ENCODE data around the gene PSME1. TPM values are rescaled to one million over a fixed set of nuclear protein-coding genes. Genes with fewer than 3 reads are reported as not detected.

PSME1 gene
- total and polyA plus RNA-seq, 2 of the 13 experiments (the other 11 are each of a cell fraction or from before 2014, with no cell fraction given): 159 to 608 TPM

DNA sequence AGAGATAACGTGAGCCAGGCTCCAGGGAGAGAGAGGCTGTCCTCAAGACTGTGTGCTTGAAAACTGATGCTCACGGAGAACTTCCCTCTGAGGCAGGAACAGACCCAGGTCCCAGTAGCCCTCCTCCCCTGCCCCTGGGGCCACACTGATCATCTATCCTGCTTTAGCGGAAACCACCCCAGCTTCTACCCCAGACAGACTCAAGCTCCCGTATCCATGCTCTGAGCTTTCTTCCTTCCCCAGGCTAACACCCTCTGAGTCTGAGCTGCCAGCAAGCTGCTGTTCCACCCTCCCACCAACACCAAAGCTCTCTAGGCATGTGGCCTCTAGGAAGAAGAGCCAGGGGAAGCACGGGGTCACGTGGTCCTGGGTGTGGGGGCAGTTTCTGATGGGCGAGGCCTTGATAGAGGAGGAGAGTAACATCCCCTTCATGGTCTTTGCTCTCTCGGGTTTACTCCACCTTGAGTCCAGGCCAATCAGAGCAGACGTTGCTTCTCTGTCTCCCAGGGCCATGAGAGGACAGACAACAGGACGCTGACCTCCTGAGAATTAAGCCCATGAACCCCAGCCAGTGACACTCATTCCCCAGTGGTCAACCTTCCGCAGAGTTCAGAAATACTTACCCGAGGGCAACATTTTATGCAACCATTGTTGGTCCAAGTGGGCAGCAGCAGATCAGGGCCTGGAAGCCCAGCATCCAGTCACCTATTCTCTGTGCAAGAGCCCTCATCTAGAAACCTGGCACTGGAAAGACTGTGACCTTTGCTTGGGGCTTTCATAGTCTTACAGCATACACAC lies 40.5 kb upstream of the PSME1 start (continued):
- TF ChIP-seq, protein P1, sequence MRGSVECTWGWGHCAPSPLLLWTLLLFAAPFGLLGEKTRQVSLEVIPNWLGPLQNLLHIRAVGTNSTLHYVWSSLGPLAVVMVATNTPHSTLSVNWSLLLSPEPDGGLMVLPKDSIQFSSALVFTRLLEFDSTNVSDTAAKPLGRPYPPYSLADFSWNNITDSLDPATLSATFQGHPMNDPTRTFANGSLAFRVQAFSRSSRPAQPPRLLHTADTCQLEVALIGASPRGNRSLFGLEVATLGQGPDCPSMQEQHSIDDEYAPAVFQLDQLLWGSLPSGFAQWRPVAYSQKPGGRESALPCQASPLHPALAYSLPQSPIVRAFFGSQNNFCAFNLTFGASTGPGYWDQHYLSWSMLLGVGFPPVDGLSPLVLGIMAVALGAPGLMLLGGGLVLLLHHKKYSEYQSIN (CRISPR knock-in tag; IDR thresholded peaks at IDR 0.05; ENCODE audit: borderline replicate concordance): no peak
- TF ChIP-seq CHCHD3 (CRISPR knock-in tag; IDR thresholded peaks at IDR 0.05): peak; percentile 95; the same call in 1 of the 2 replicates
- TF ChIP-seq MIER3 (CRISPR knock-in tag; IDR thresholded peaks at IDR 0.05; ENCODE audit: borderline replicate concordance): peak; percentile 100
- TF ChIP-seq RCOR2 (CRISPR knock-in tag; IDR thresholded peaks at IDR 0.05): peak; percentile 15; the same call in 1 of the 2 replicates
- TF ChIP-seq CREM (IDR thresholded peaks at IDR 0.05): peak; percentile 91
- TF ChIP-seq CREM (CRISPR knock-in tag; IDR thresholded peaks at IDR 0.05): no peak
- TF ChIP-seq BORCS8-MEF2B (CRISPR knock-in tag; IDR thresholded peaks at IDR 0.05): peak; percentile 100
- TF ChIP-seq, protein P2, sequence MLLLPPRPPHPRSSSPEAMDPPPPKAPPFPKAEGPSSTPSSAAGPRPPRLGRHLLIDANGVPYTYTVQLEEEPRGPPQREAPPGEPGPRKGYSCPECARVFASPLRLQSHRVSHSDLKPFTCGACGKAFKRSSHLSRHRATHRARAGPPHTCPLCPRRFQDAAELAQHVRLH (CRISPR knock-in tag; IDR thresholded peaks at IDR 0.05; ENCODE audit: borderline replicate concordance, low read depth): peak; percentile 100; the same call in 1 of the 2 replicates
- TF ChIP-seq KDM2A (CRISPR knock-in tag; IDR thresholded peaks at IDR 0.05; ENCODE audit: borderline replicate concordance, low read depth): peak; percentile 97
- TF ChIP-seq ZNF879 (CRISPR knock-in tag; IDR thresholded peaks at IDR 0.05): peak; percentile 99
- TF ChIP-seq, protein P3, sequence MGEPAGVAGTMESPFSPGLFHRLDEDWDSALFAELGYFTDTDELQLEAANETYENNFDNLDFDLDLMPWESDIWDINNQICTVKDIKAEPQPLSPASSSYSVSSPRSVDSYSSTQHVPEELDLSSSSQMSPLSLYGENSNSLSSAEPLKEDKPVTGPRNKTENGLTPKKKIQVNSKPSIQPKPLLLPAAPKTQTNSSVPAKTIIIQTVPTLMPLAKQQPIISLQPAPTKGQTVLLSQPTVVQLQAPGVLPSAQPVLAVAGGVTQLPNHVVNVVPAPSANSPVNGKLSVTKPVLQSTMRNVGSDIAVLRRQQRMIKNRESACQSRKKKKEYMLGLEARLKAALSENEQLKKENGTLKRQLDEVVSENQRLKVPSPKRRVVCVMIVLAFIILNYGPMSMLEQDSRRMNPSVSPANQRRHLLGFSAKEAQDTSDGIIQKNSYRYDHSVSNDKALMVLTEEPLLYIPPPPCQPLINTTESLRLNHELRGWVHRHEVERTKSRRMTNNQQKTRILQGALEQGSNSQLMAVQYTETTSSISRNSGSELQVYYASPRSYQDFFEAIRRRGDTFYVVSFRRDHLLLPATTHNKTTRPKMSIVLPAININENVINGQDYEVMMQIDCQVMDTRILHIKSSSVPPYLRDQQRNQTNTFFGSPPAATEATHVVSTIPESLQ (CRISPR knock-in tag; conservative IDR thresholded peaks at IDR 0.05): no peak; the same call in 1 of the 2 replicates
- peak; percentile 100 for TF ChIP-seq ZNF605 (CRISPR knock-in tag; IDR thresholded peaks at IDR 0.05)
- peak; percentile 89; the same call in 1 of the 2 replicates for TF ChIP-seq ZNF550 (CRISPR knock-in tag; IDR thresholded peaks at IDR 0.05; ENCODE audit: borderline replicate concordance)
- TF ChIP-seq, protein P4, sequence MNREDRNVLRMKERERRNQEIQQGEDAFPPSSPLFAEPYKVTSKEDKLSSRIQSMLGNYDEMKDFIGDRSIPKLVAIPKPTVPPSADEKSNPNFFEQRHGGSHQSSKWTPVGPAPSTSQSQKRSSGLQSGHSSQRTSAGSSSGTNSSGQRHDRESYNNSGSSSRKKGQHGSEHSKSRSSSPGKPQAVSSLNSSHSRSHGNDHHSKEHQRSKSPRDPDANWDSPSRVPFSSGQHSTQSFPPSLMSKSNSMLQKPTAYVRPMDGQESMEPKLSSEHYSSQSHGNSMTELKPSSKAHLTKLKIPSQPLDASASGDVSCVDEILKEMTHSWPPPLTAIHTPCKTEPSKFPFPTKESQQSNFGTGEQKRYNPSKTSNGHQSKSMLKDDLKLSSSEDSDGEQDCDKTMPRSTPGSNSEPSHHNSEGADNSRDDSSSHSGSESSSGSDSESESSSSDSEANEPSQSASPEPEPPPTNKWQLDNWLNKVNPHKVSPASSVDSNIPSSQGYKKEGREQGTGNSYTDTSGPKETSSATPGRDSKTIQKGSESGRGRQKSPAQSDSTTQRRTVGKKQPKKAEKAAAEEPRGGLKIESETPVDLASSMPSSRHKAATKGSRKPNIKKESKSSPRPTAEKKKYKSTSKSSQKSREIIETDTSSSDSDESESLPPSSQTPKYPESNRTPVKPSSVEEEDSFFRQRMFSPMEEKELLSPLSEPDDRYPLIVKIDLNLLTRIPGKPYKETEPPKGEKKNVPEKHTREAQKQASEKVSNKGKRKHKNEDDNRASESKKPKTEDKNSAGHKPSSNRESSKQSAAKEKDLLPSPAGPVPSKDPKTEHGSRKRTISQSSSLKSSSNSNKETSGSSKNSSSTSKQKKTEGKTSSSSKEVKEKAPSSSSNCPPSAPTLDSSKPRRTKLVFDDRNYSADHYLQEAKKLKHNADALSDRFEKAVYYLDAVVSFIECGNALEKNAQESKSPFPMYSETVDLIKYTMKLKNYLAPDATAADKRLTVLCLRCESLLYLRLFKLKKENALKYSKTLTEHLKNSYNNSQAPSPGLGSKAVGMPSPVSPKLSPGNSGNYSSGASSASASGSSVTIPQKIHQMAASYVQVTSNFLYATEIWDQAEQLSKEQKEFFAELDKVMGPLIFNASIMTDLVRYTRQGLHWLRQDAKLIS (CRISPR knock-in tag; IDR thresholded peaks at IDR 0.05): peak; percentile 99
- TF ChIP-seq, protein P5, sequence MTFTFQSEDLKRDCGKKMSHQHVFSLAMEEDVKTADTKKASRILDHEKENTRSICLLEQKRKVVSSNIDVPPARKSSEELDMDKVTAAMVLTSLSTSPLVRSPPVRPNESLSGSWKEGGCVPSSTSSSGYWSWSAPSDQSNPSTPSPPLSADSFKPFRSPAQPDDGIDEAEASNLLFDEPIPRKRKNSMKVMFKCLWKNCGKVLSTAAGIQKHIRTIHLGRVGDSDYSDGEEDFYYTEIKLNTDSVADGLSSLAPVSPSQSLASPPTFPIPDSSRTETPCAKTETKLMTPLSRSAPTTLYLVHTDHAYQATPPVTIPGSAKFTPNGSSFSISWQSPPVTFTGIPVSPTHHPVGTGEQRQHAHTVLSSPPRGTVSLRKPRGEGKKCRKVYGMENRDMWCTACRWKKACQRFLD (CRISPR knock-in tag; IDR thresholded peaks at IDR 0.05; ENCODE audit: borderline replicate concordance): peak; percentile 52
- TF ChIP-seq ZNF251 (CRISPR knock-in tag; IDR thresholded peaks at IDR 0.05): peak; percentile 97; the same call in 1 of the 2 replicates
- TF ChIP-seq ZSCAN25 (CRISPR knock-in tag; IDR thresholded peaks at IDR 0.05): peak; percentile 94
- no peak for TF ChIP-seq GFI1 (CRISPR knock-in tag; IDR thresholded peaks at IDR 0.05; ENCODE audit: borderline replicate concordance)
- TF ChIP-seq ZBTB3 (CRISPR knock-in tag; IDR thresholded peaks at IDR 0.05; ENCODE audit: borderline replicate concordance, low read depth): peak; percentile 93
- no peak for TF ChIP-seq ZNF207 (IDR thresholded peaks at IDR 0.05; ENCODE audit: borderline replicate concordance)

Measured in HepG2 (cell line).